GM19099 (cell line): Measurements from ENCODE around the gene HDAC8.

Experiments used
- POLR2A ChIP-seq: IDR thresholded peaks from 3 replicates; pipeline ENCODE4 v1.6.1; 2011; ENCODE audit warnings: low read depth; ENCODE audit not compliant: insufficient read length; ENCODE audit errors: extremely low read depth

HDAC8 gene

GRCh38 chrX:72475338-72475737 is 97.3 kb downstream of the HDAC8 start:
- TF ChIP-seq POLR2A = no peak

GRCh38 chrX:72470532-72471223 is 102.0 kb downstream of the HDAC8 start:
- TF ChIP-seq POLR2A = no peak

GRCh38 chrX:72470117-72470516 is 102.5 kb downstream of the HDAC8 start:
- TF ChIP-seq POLR2A = no peak

- no peak for TF ChIP-seq POLR2A
Measured at GRCh38 chrX:72468607-72469006, 104.0 kb downstream of the HDAC8 start.

- TF ChIP-seq POLR2A = no peak
Measured at GRCh38 chrX:72467135-72467534, 105.5 kb downstream of the HDAC8 start.

- TF ChIP-seq POLR2A = no peak
Measured at GRCh38 chrX:72466493-72466892, 106.2 kb downstream of the HDAC8 start.

GRCh38 chrX:72465889-72466288 is 106.8 kb downstream of the HDAC8 start:
- no peak for TF ChIP-seq POLR2A

GRCh38 chrX:72461766-72462165 is 110.9 kb downstream of the HDAC8 start:
- TF ChIP-seq POLR2A = no peak

- TF ChIP-seq POLR2A = no peak
Measured at GRCh38 chrX:72461288-72461687, 111.4 kb downstream of the HDAC8 start.

- no peak for TF ChIP-seq POLR2A
Measured at GRCh38 chrX:72460715-72461114, 111.9 kb downstream of the HDAC8 start.

- TF ChIP-seq POLR2A = no peak
Measured at GRCh38 chrX:72436010-72436409, 136.6 kb downstream of the HDAC8 start.

- no peak for TF ChIP-seq POLR2A
Measured at GRCh38 chrX:72430405-72430968, 142.2 kb downstream of the HDAC8 start.

- TF ChIP-seq POLR2A = no peak
Measured at GRCh38 chrX:72421797-72422196, 150.8 kb downstream of the HDAC8 start.

- no peak for TF ChIP-seq POLR2A
Measured at GRCh38 chrX:72409993-72410392, 162.7 kb downstream of the HDAC8 start.

- no peak for TF ChIP-seq POLR2A
Measured at GRCh38 chrX:72408885-72409284, 163.8 kb downstream of the HDAC8 start.

- no peak for TF ChIP-seq POLR2A
Measured at GRCh38 chrX:72402614-72403013, 170.0 kb downstream of the HDAC8 start.

- no peak for TF ChIP-seq POLR2A
Measured at GRCh38 chrX:72399816-72400215, 172.8 kb downstream of the HDAC8 start.
